Measurements from ENCODE around the gene PDK4. TPM values are rescaled to one million over a fixed set of nuclear protein-coding genes. Genes with fewer than 3 reads are reported as not detected.

Gene PDK4
- total and polyA plus RNA-seq, 8 donors: 53.5 to 697 (median 111) TPM

DNA sequence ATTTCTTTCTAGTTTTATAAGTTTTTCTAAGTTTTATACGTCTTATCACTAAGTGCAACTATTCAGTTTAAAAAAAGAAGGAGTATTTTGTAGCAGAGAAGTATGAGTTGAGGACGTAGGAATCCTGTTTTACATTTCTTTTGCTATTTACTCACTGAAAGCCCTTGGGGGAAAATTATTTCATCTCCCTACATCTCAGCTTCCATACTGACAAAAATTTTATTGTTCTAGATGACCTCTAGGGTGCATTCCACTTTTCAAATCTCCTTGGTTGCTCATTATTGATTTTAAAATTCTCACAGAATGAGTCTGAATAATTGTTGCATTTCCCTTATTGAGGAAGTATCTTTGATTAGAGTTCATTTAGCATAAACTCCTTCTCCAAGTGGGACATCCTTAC, 14.9 kb upstream of the PDK4 start:
- H3K36me3 ChIP-seq: no peaks in the 10 kb centered on the region
- peaks cover 0 to 10% (median 4%) of the 10 kb centered on the region in 4 donors for H3K9me3 ChIP-seq
- H3K4me3 ChIP-seq: no peak overlapping the region
- H3K27me3 ChIP-seq: no peaks in the 10 kb centered on the region
- WGBS, 5 donors: 75 to 93% (median 87%) methylated on average over 2 of the region's 2 CpGs
- intact Hi-C loops (cut with DNase I; ENCODE audit: low total_unique reads): no loop called here
- H3K4me1 ChIP-seq: peaks cover 33 to 49% (median 40%) of the 10 kb centered on the region in 4 donors
- no peak for DNase-seq
- H3K27ac ChIP-seq: peak overlapping the region in 2 of 5 donors; percentile 96 to 98
- TF ChIP-seq EP300 (IDR thresholded peaks at IDR 0.05) (no peak), POLR2AphosphoS5 (IDR thresholded peaks at IDR 0.05) (no peak), POLR2A (IDR thresholded peaks at IDR 0.05) (no peak), CTCF (IDR thresholded peaks at IDR 0.05) (no peak)

DNA sequence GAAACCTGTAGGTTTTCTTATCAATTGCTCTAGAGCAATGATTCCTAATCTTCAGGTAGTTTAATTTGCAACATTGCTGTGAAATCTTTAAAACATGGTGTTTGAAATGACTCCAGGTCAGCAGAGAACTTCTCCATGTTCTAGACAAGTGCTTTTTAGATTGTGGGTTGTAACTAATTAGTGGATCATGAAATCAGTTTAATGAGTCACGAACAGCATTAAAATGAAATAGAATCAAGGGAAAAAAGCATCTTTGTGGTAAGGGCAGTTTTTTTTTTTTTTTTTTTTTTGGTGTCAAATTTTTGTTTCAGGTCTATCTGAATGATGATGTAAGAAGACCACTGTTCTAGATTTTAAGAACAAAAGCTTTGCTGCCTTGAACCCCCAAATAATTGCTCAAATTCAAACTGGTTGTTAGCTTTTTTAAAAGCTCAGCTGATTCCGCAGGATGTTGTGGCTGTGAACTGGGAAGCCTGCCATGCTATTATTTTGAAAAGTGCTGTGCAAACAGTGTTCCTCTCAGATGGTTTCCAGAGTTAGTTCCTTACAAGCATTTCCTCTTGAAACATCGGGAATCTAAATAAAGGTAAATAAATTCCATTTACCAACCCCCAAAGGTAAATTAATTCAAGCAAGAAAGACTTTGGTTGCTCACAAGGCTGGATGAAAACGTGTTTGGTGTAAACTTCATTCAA, 13.1 kb upstream of the PDK4 start:
- peak overlapping the region; percentile 86 to 98 (median 89) for H3K27ac ChIP-seq
- peak overlapping the region in 2 of 4 donors; percentile 5 for H3K4me3 ChIP-seq
- H3K4me1 ChIP-seq: peaks cover 33 to 49% (median 40%) of the 10 kb centered on the region in 4 donors
- TF ChIP-seq CTCF (IDR thresholded peaks at IDR 0.05) (no peak), POLR2AphosphoS5 (IDR thresholded peaks at IDR 0.05) (peak; percentile 65 to 74 (median 72))
- intact Hi-C loops (cut with DNase I; ENCODE audit: low total_unique reads): no loop called here
- H3K27me3 ChIP-seq: no peaks in the 10 kb centered on the region
- H3K36me3 ChIP-seq: no peaks in the 10 kb centered on the region
- 3 to 11% (median 5%) methylated on average over 4 of the region's 4 CpGs for WGBS, 5 donors
- peaks cover 0 to 5% (median 1%) of the 10 kb centered on the region in 4 donors for H3K9me3 ChIP-seq
- DNase-seq: peak; percentile 72 to 88

- H3K4me3 ChIP-seq: peak overlapping the region in 2 of 4 donors; percentile 5 to 18
- H3K36me3 ChIP-seq: no peaks in the 10 kb centered on the region
- intact Hi-C loops (cut with DNase I; ENCODE audit: low total_unique reads): no loop called here
- TF ChIP-seq POLR2AphosphoS5 (IDR thresholded peaks at IDR 0.05) (peak; percentile 95 to 99 (median 99)), EP300 (IDR thresholded peaks at IDR 0.05) (peak; percentile 92), POLR2A (IDR thresholded peaks at IDR 0.05) (no peak)
- H3K27me3 ChIP-seq: no peaks in the 10 kb centered on the region
- 1 to 9% (median 5%) methylated on average over 10 of the region's 10 CpGs for WGBS, 5 donors
- H3K27ac ChIP-seq: peak overlapping the region; percentile 86 to 98 (median 91)
- peak; percentile 95 to 98 for DNase-seq
- H3K4me1 ChIP-seq: peaks cover 33 to 49% (median 40%) of the 10 kb centered on the region in 4 donors
- H3K9me3 ChIP-seq: no peaks in the 10 kb centered on the region
Measured at GRCh38 chr7:95608359-95609173, 12.2 kb upstream of the PDK4 start.

DNA sequence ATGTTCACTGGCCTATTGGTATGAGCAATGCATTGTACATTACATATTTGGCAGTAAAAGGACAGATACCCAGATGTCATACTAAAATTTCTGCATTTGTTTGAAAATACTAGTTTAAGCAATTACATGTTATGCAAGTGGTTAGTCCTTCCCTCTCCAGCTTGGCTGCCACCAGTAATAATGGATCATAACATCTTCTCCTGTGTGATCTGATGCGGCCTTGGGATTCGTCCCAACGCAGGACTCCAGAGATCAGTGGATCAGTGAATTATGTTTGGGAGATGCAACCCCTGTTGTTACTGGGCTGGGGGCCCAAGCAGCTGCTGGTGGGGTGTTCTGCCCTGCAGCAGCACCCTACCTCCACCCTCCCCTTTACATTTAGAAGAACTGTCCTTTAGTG, 11.2 kb upstream of the PDK4 start:
- DNase-seq: peak in 1 of 2 donors; percentile 9
- Histone ChIP-seq H3K9me3 (no peaks in the 10 kb centered on the region), H3K36me3 (no peaks in the 10 kb centered on the region), H3K4me1 (peaks cover 35 to 49% (median 40%) of the 10 kb centered on the region in 4 donors), H3K4me3 (peak overlapping the region in 1 of 4 donors; percentile 18), H3K27me3 (no peaks in the 10 kb centered on the region), H3K27ac (peak overlapping the region; percentile 6 to 98 (median 89))
- WGBS, 5 donors: 61 to 86% (median 81%) methylated on average over 3 of the region's 3 CpGs
- intact Hi-C loops (cut with DNase I; ENCODE audit: low total_unique reads): no loop called here
- TF ChIP-seq POLR2A (IDR thresholded peaks at IDR 0.05) (no peak), POLR2AphosphoS5 (IDR thresholded peaks at IDR 0.05) (peak in 1 of 3 donors; percentile 18), EP300 (IDR thresholded peaks at IDR 0.05) (no peak), CTCF (IDR thresholded peaks at IDR 0.05) (no peak)

Measured in stomach (tissue), 9 donors.